Kidney (tissue), 14 donors: ENCODE results near the gene COL6A1. TPM values are rescaled to one million over a fixed set of nuclear protein-coding genes. Genes with fewer than 3 reads are reported as not detected.

ENCODE experiments used
- DNase-seq, 5 donors: peaks; one replicate each; pipeline ENCODE4 v3.0.0-alpha.2; 2013 to 2020
- FAIRE-seq: peaks from 2 replicates; lab custom pipeline; 2012; peaks lifted over from hg19 to GRCh38; lab: Jason Lieb, UNC
- H3K27ac ChIP-seq, 2 donors: one replicate each; pipeline ENCODE4 v1.7.0; 2013; ENCODE audit warnings: low read depth in 2 of 2, low read length in 2 of 2, inconsistent platforms in 1 of 2
- H3K27me3 ChIP-seq: one replicate; pipeline ENCODE4 v1.7.1; 2013; ENCODE audit warnings: low read length, inconsistent platforms; ENCODE audit not compliant: control insufficient read depth, insufficient read depth
- H3K36me3 ChIP-seq, 3 donors: one replicate each; pipeline versions ENCODE4 v1.7.0 to v1.7.1; 2013; ENCODE audit warnings: low read length in 3 of 3, control low read depth in 1 of 3, inconsistent platforms in 1 of 3; ENCODE audit not compliant: insufficient read depth in 3 of 3, control insufficient read depth in 2 of 3
- H3K4me1 ChIP-seq, 3 donors: one replicate each; pipeline versions ENCODE4 v1.7.0 to v1.7.1; 2013; ENCODE audit warnings: low read length in 3 of 3, inconsistent platforms in 1 of 3, low read depth in 1 of 3; ENCODE audit not compliant: control insufficient read depth in 2 of 3, insufficient read depth in 2 of 3
- H3K4me3 ChIP-seq, 3 donors: one replicate each; pipeline versions ENCODE4 v1.7.0 to v1.8.1; 2013; ENCODE audit warnings: low read length in 3 of 3, control low read depth in 1 of 3, inconsistent platforms in 1 of 3
- H3K9ac ChIP-seq, 3 donors: one replicate each; pipeline versions ENCODE4 v1.7.0 to v1.7.1; 2013; ENCODE audit warnings: low read length in 3 of 3, control low read depth in 1 of 3, inconsistent platforms in 1 of 3
- H3K9me3 ChIP-seq, 3 donors: one replicate each; pipeline versions ENCODE4 v1.7.0 to v1.7.1; 2013; ENCODE audit warnings: low read length in 3 of 3, control low read depth in 1 of 3, inconsistent platforms in 1 of 3; ENCODE audit not compliant: control insufficient read depth in 2 of 3, insufficient read depth in 1 of 3
- CTCF ChIP-seq: IDR thresholded peaks from 3 replicates; pipeline ENCODE4 v1.5.1; 2012; ENCODE audit warnings: mild to moderate bottlenecking, moderate library complexity, borderline replicate concordance; ENCODE audit not compliant: insufficient read depth; ENCODE audit errors: extremely low read depth
- intact Hi-C: fragments of 100-400 bp; cut with DNase I; formaldehyde crosslinking; loops from one replicate; pipeline ENCODE4 v1.11.1; 2022
- polyA plus RNA-seq: library from polyadenylated mRNA; stranded (reverse); fragments of 350-450 nt; fragmentation: Illumina TruSeq; extraction: RNeasy Lipid Tissue Mini Kit (QIAGEN cat#74804); gene quantifications from one replicate; pipeline ENCODE4 v1.2.3, GENCODE V29; 2014; ENCODE audit warnings: low read depth, low replicate concordance; ENCODE audit not compliant: insufficient read depth
- total RNA-seq: library from RNA; stranded (reverse); fragmentation: NEBNext Ultra II Directional; extraction: Animal tissue kit (Norgen Biotek cat#: 25700); gene quantifications from one replicate; pipeline ENCODE4 v1.2.1, GENCODE V29; 2021
- donor health status: control.
- donor health status: control.
- donor health status: control.
- donor health status: control.
- donor health status: control.
- donor health status: DM: yes; HTN: yes; CAD: no.
- donor health status: Normal renal cell carcinoma (clear cell type).

COL6A1 gene
- total and polyA plus RNA-seq, 2 donors from 2014 or later: 112 to 127 TPM

GRCh38 chr21:46021978-46022544, 40.5 kb downstream of the COL6A1 start:
- no peak overlapping the region for H3K27ac ChIP-seq
- H3K9ac ChIP-seq: no peak overlapping the region
- no peak overlapping the region for H3K4me3 ChIP-seq
- FAIRE-seq (no peak), DNase-seq (peak in 2 of 5 donors; percentile 0 to 46)
- no peaks in the 10 kb centered on the region for H3K9me3 ChIP-seq
- peaks cover 0 to 2% (median 2%) of the 10 kb centered on the region in 3 donors for H3K4me1 ChIP-seq
- no peak for TF ChIP-seq CTCF
- no peaks in the 10 kb centered on the region for H3K36me3 ChIP-seq
- intact Hi-C loops: no loop called here
- H3K27me3 ChIP-seq: no peaks in the 10 kb centered on the region

GRCh38 chr21:46022551-46023525, 41.3 kb downstream of the COL6A1 start:
- H3K27ac ChIP-seq: no peak overlapping the region
- DNase-seq: peak in 2 of 5 donors; percentile 7 to 54
- intact Hi-C loops: no loop called here
- H3K4me3 ChIP-seq: no peak overlapping the region
- H3K36me3 ChIP-seq: no peaks in the 10 kb centered on the region
- FAIRE-seq: no peak
- TF ChIP-seq CTCF: no peak
- H3K4me1 ChIP-seq: peaks cover 0 to 2% (median 2%) of the 10 kb centered on the region in 3 donors
- H3K27me3 ChIP-seq: no peaks in the 10 kb centered on the region
- no peak overlapping the region for H3K9ac ChIP-seq
- no peaks in the 10 kb centered on the region for H3K9me3 ChIP-seq

- DNase-seq (peak in 4 of 5 donors; percentile 72 to 91 (median 84)), FAIRE-seq (no peak)
- H3K27ac ChIP-seq: no peak overlapping the region
Measured at GRCh38 chr21:46023555-46023954, 42.0 kb downstream of the COL6A1 start.

More at GRCh38 chr21:46023555-46023954, 42.0 kb downstream of the COL6A1 start:
- Histone ChIP-seq H3K36me3 (no peaks in the 10 kb centered on the region), H3K4me3 (no peak overlapping the region), H3K4me1 (peaks cover 0 to 4% (median 2%) of the 10 kb centered on the region in 3 donors), H3K9me3 (no peaks in the 10 kb centered on the region), H3K27me3 (no peaks in the 10 kb centered on the region), H3K9ac (no peak overlapping the region)
- no peak for TF ChIP-seq CTCF
- intact Hi-C loops: no loop called here
